Ishikawa (cell line): ENCODE results near the gene RGS16.

Experiments
- CEBPB ChIP-seq: IDR thresholded peaks from 2 replicates; pipeline ENCODE4 v1.6.1; 2012
- CREB1 ChIP-seq: IDR thresholded peaks from 2 replicates; pipeline ENCODE4 v1.6.1; 2012; ENCODE audit warnings: low read depth
- EGR1 ChIP-seq: IDR thresholded peaks from 2 replicates; pipeline ENCODE4 v1.6.1; 2012
- EP300 ChIP-seq: IDR thresholded peaks from 2 replicates; pipeline ENCODE4 v1.6.1; 2012; ENCODE audit warnings: borderline replicate concordance
- FOXM1 ChIP-seq: IDR thresholded peaks from 2 replicates; pipeline ENCODE4 v1.6.1; 2012; ENCODE audit warnings: low read depth, borderline replicate concordance
- MAX ChIP-seq: IDR thresholded peaks from 2 replicates; pipeline ENCODE4 v1.6.1; 2012
- NFIC ChIP-seq: IDR thresholded peaks from 2 replicates; pipeline ENCODE4 v1.6.1; 2012
- RAD21 ChIP-seq: IDR thresholded peaks from 2 replicates; pipeline ENCODE4 v1.6.1; 2012; ENCODE audit warnings: low read depth
- REST ChIP-seq: IDR thresholded peaks from 2 replicates; pipeline ENCODE4 v1.6.1; 2012; ENCODE audit warnings: low read depth, mild to moderate bottlenecking
- TAF1 ChIP-seq: IDR thresholded peaks from 2 replicates; pipeline ENCODE4 v1.6.1; 2012; ENCODE audit warnings: low read depth, mild to moderate bottlenecking
- TCF12 ChIP-seq: IDR thresholded peaks from 2 replicates; pipeline ENCODE4 v1.6.1; 2012; ENCODE audit warnings: low read depth
- TEAD4 ChIP-seq: IDR thresholded peaks from 2 replicates; pipeline ENCODE4 v1.6.1; 2012
- USF1 ChIP-seq: IDR thresholded peaks from 2 replicates; pipeline ENCODE4 v1.6.1; 2012
- YY1 ChIP-seq: IDR thresholded peaks from 2 replicates; pipeline ENCODE4 v1.6.1; 2012; ENCODE audit warnings: low read depth
- ZBTB7A ChIP-seq: IDR thresholded peaks from 2 replicates; pipeline ENCODE4 v1.6.1; 2012; ENCODE audit warnings: low read depth

RGS16 gene

GRCh38 chr1:182587666-182588499 lies 16.3 kb downstream of the RGS16 start:
- TF ChIP-seq REST (no peak), CREB1 (no peak)

- TF ChIP-seq FOXM1 (no peak), USF1 (no peak), YY1 (no peak), CEBPB (no peak), TCF12 (no peak), CREB1 (no peak), EGR1 (no peak)
Observed at GRCh38 chr1:182587093-182587492, 17.1 kb downstream of the RGS16 start.

GRCh38 chr1:182586380-182586779 lies 17.8 kb downstream of the RGS16 start:
- TF ChIP-seq TAF1 (no peak), USF1 (no peak), TEAD4 (no peak), FOXM1 (no peak), ZBTB7A (no peak)

- no peak for TF ChIP-seq USF1
- TF ChIP-seq TAF1: no peak
- TF ChIP-seq ZBTB7A: no peak
- TF ChIP-seq FOXM1: no peak
Observed at GRCh38 chr1:182584746-182585145, 19.4 kb downstream of the RGS16 start.

GRCh38 chr1:182580736-182581135 lies 23.5 kb downstream of the RGS16 start:
- no peak for TF ChIP-seq FOXM1
- no peak for TF ChIP-seq MAX
- no peak for TF ChIP-seq ZBTB7A
- TF ChIP-seq TCF12: no peak
- TF ChIP-seq REST: no peak
- no peak for TF ChIP-seq EP300
- TF ChIP-seq TEAD4: no peak
- no peak for TF ChIP-seq NFIC
- TF ChIP-seq USF1: no peak
- no peak for TF ChIP-seq CREB1
- TF ChIP-seq CEBPB: no peak
- TF ChIP-seq YY1: no peak
- no peak for TF ChIP-seq EGR1
- TF ChIP-seq RAD21: no peak
- no peak for TF ChIP-seq TAF1

GRCh38 chr1:182575540-182576149 lies 28.5 kb downstream of the RGS16 start:
- TF ChIP-seq TEAD4: no peak
- peak; percentile 69 for TF ChIP-seq CEBPB
